Keratinocyte (primary cell): Measurements from ENCODE around the gene PALD1.

Source experiments
- EZH2 ChIP-seq: IDR thresholded peaks from one replicate; pipeline ENCODE4 v1.6.1; 2012; ENCODE audit warnings: inconsistent platforms, mild to moderate bottlenecking, low read length, moderate library complexity
- TF ChIP-seq, protein P1 (sequence below), 3 experiments: IDR thresholded peaks in 1 of 3; conservative IDR thresholded peaks in 1 of 3; optimal IDR thresholded peaks in 1 of 3; 2 replicates in 2 of 3; 3 replicates in 1 of 3; pipeline versions ENCODE3 to v1.5.1; 2011; ENCODE audit warnings: low read length in 3 of 3, mild to moderate bottlenecking in 3 of 3, moderate library complexity in 2 of 3, control low read depth in 1 of 3, inconsistent platforms in 1 of 3; ENCODE audit not compliant: insufficient read depth in 2 of 3; ENCODE audit errors: extremely low read depth in 1 of 3

DNA sequence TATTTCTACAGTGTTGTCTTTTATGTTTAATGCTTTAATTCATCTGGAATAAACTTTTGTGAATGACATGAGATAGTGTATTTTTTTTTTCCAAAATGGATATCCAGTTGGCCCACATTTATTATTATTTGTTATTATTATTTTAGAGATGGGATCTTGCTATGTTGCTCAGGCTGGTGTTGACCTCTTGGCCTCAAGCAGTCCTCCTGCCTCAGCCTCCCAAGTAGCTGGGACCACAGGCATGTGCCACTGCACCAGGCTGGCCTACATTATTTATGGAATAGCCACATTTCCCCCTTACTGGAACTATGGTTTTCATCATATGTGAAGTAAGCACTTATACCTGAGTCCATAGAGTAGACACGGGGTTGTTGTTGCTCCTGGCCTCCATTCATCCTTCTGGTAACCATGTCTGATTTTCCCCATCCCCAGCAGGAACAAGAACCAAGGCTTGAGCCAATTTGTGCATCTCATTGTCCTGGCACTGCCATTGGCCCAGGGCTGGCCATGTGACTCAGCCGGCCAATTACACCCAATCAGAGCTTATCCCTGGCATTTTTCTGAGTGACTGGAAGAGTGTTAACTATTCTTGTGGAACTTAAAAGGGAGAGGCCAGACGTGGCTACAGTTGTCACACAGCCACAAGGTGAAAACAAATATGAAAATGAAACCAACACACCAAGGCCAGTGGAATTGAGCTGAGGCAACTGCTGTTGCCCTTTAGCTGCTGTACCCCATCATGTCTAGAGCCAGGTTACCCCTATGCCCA lies 100.9 kb downstream of the PALD1 start:
- TF ChIP-seq, protein P1, sequence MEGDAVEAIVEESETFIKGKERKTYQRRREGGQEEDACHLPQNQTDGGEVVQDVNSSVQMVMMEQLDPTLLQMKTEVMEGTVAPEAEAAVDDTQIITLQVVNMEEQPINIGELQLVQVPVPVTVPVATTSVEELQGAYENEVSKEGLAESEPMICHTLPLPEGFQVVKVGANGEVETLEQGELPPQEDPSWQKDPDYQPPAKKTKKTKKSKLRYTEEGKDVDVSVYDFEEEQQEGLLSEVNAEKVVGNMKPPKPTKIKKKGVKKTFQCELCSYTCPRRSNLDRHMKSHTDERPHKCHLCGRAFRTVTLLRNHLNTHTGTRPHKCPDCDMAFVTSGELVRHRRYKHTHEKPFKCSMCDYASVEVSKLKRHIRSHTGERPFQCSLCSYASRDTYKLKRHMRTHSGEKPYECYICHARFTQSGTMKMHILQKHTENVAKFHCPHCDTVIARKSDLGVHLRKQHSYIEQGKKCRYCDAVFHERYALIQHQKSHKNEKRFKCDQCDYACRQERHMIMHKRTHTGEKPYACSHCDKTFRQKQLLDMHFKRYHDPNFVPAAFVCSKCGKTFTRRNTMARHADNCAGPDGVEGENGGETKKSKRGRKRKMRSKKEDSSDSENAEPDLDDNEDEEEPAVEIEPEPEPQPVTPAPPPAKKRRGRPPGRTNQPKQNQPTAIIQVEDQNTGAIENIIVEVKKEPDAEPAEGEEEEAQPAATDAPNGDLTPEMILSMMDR (optimal IDR thresholded peaks at IDR 0.05 in 1 of 3, IDR thresholded peaks at IDR 0.05 in 1 of 3, conservative IDR thresholded peaks at IDR 0.05 in 1 of 3; ENCODE audit: extremely low read depth in 1 of 3, insufficient read depth in 2 of 3, low read length in 3 of 3): no peak
- TF ChIP-seq EZH2: no peak
